SK-N-SH treated with all-trans-retinoic acid at 6 μM for 48 hours (cell line): ENCODE measurements around the gene LONP2.

Experiments used
- ATAC-seq: fragments of 200-7000 bp; cut with Tn5 transposase; 3 replicates; pipeline ENCODE4 v1.9.1; 2020; ENCODE audit warnings: mild to moderate bottlenecking, moderate library complexity
- ARNTL ChIP-seq: fragments of 450-650 bp; formaldehyde crosslinking; IDR thresholded peaks from 2 replicates; pipeline ENCODE4 v1.5.0; 2020; ENCODE audit warnings: low read depth, mild to moderate bottlenecking, moderate library complexity, borderline replicate concordance
- BACH2 ChIP-seq: fragments of 250-450 bp; sonication (Bioruptor Pico); IDR thresholded peaks from 2 replicates; pipeline ENCODE4 v1.9.0; 2021; ENCODE audit warnings: mild to moderate bottlenecking, borderline replicate concordance
- CSDC2 ChIP-seq: fragments of 250-450 bp; sonication (Bioruptor Pico); IDR thresholded peaks from 2 replicates; pipeline ENCODE4 v1.5.0; 2020; ENCODE audit warnings: mild to moderate bottlenecking, moderate library complexity
- ESRRG ChIP-seq: fragments of 250-450 bp; sonication (Bioruptor Pico); IDR thresholded peaks from 2 replicates; pipeline ENCODE4 v1.6.1; 2021; ENCODE audit warnings: mild to moderate bottlenecking
- GLIS3 ChIP-seq: fragments of 250-450 bp; sonication (Bioruptor Pico); IDR thresholded peaks from 2 replicates; pipeline ENCODE4 v1.5.0; 2020; ENCODE audit warnings: mild to moderate bottlenecking, moderate library complexity
- OSR1 ChIP-seq: fragments of 250-450 bp; sonication (Bioruptor Pico); IDR thresholded peaks from 2 replicates; pipeline ENCODE4 v1.8.0; 2022; ENCODE audit warnings: moderate library complexity, mild to moderate bottlenecking, inconsistent platforms
- PPARA ChIP-seq: fragments of 250-450 bp; sonication (Bioruptor Pico); IDR thresholded peaks from 2 replicates; pipeline ENCODE4 v1.5.0; 2020; ENCODE audit warnings: mild to moderate bottlenecking, borderline replicate concordance
- RARB ChIP-seq: fragments of 250-450 bp; sonication (Bioruptor Pico); IDR thresholded peaks from 2 replicates; pipeline ENCODE4 v1.8.0; 2021; ENCODE audit warnings: mild to moderate bottlenecking, moderate library complexity
- SNAI2 ChIP-seq: fragments of 250-450 bp; sonication (Bioruptor Pico); IDR thresholded peaks from 2 replicates; pipeline ENCODE4 v1.5.0; 2020; ENCODE audit warnings: mild to moderate bottlenecking, moderate library complexity
- TCF4 ChIP-seq: fragments of 250-450 bp; sonication (Bioruptor Pico); IDR thresholded peaks from 2 replicates; pipeline ENCODE4 v1.8.0; 2021; ENCODE audit warnings: mild to moderate bottlenecking, moderate library complexity, borderline replicate concordance
- ZC3H10 ChIP-seq: fragments of 250-450 bp; sonication (Bioruptor Pico); IDR thresholded peaks from 2 replicates; pipeline ENCODE4 v1.5.1; 2021; ENCODE audit warnings: mild to moderate bottlenecking, moderate library complexity
- ZFP3 ChIP-seq: fragments of 250-450 bp; sonication (Bioruptor Pico); IDR thresholded peaks from 2 replicates; pipeline ENCODE4 v1.5.0; 2020; ENCODE audit warnings: mild to moderate bottlenecking, moderate library complexity
- ZFP30 ChIP-seq: fragments of 450-650 bp; formaldehyde crosslinking; IDR thresholded peaks from 2 replicates; pipeline ENCODE4 v1.5.0; 2022; ENCODE audit warnings: mild to moderate bottlenecking, moderate library complexity
- ZNF565 ChIP-seq: fragments of 450-650 bp; formaldehyde crosslinking; conservative IDR thresholded peaks from 2 replicates; pipeline ENCODE4 v1.5.0; 2020; ENCODE audit warnings: low read depth, mild to moderate bottlenecking, moderate library complexity
- ZNF70 ChIP-seq: fragments of 450-650 bp; formaldehyde crosslinking; IDR thresholded peaks from 2 replicates; pipeline ENCODE4 v1.5.0; 2020; ENCODE audit warnings: mild to moderate bottlenecking, moderate library complexity
- TF ChIP-seq, protein P1 (sequence below): fragments of 250-450 bp; sonication (Bioruptor Pico); IDR thresholded peaks from 2 replicates; pipeline ENCODE4 v1.5.0; 2020; ENCODE audit warnings: mild to moderate bottlenecking, moderate library complexity
- TF ChIP-seq, protein P2 (sequence below): fragments of 250-450 bp; sonication (Bioruptor Pico); IDR thresholded peaks from 2 replicates; pipeline ENCODE4 v1.5.1; 2021; ENCODE audit warnings: mild to moderate bottlenecking, moderate library complexity
- TF ChIP-seq, protein P3 (sequence below): fragments of 250-450 bp; sonication (Bioruptor Pico); IDR thresholded peaks from 2 replicates; pipeline ENCODE4 v1.8.0; 2020; ENCODE audit warnings: mild to moderate bottlenecking, moderate library complexity, borderline replicate concordance
- TF ChIP-seq, protein P4 (sequence below): fragments of 250-450 bp; sonication (Bioruptor Pico); IDR thresholded peaks from 2 replicates; pipeline ENCODE4 v1.8.0; 2021; ENCODE audit warnings: low read depth, mild to moderate bottlenecking, moderate library complexity, borderline replicate concordance
- TF ChIP-seq, protein P5 (sequence below): fragments of 250-450 bp; sonication (Bioruptor Pico); IDR thresholded peaks from 2 replicates; pipeline ENCODE4 v1.5.1; 2020; ENCODE audit warnings: low read depth, mild to moderate bottlenecking, moderate library complexity

Gene LONP2

DNA sequence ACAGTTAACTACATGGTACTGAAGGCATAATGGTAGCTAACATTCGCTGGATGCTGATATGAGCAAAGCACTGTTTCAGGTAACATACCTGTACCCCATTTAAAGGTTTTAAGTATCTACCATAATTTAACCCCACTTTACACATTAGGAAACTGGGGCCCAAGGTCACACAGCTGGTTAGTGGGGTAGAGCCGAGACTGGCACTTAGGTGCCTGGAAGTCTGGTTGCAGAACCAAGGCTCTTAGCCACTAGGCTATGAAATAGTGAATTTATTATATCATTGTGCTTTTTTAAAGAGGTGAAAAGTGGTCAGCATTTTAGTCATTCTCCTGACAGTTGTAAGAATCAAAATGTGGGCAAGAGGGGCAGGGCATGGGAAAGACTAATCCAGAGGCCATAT is 115.9 kb downstream of the LONP2 start:
- TF ChIP-seq, protein P1, sequence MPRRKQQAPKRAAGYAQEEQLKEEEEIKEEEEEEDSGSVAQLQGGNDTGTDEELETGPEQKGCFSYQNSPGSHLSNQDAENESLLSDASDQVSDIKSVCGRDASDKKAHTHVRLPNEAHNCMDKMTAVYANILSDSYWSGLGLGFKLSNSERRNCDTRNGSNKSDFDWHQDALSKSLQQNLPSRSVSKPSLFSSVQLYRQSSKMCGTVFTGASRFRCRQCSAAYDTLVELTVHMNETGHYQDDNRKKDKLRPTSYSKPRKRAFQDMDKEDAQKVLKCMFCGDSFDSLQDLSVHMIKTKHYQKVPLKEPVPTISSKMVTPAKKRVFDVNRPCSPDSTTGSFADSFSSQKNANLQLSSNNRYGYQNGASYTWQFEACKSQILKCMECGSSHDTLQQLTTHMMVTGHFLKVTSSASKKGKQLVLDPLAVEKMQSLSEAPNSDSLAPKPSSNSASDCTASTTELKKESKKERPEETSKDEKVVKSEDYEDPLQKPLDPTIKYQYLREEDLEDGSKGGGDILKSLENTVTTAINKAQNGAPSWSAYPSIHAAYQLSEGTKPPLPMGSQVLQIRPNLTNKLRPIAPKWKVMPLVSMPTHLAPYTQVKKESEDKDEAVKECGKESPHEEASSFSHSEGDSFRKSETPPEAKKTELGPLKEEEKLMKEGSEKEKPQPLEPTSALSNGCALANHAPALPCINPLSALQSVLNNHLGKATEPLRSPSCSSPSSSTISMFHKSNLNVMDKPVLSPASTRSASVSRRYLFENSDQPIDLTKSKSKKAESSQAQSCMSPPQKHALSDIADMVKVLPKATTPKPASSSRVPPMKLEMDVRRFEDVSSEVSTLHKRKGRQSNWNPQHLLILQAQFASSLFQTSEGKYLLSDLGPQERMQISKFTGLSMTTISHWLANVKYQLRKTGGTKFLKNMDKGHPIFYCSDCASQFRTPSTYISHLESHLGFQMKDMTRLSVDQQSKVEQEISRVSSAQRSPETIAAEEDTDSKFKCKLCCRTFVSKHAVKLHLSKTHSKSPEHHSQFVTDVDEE (CRISPR knock-in tag): no peak
- TF ChIP-seq ARNTL (CRISPR knock-in tag): no peak
- no peak for TF ChIP-seq ZFP30
- TF ChIP-seq, protein P2, sequence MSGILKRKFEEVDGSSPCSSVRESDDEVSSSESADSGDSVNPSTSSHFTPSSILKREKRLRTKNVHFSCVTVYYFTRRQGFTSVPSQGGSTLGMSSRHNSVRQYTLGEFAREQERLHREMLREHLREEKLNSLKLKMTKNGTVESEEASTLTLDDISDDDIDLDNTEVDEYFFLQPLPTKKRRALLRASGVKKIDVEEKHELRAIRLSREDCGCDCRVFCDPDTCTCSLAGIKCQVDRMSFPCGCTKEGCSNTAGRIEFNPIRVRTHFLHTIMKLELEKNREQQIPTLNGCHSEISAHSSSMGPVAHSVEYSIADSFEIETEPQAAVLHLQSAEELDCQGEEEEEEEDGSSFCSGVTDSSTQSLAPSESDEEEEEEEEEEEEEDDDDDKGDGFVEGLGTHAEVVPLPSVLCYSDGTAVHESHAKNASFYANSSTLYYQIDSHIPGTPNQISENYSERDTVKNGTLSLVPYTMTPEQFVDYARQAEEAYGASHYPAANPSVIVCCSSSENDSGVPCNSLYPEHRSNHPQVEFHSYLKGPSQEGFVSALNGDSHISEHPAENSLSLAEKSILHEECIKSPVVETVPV: no peak
- TF ChIP-seq, protein P3, sequence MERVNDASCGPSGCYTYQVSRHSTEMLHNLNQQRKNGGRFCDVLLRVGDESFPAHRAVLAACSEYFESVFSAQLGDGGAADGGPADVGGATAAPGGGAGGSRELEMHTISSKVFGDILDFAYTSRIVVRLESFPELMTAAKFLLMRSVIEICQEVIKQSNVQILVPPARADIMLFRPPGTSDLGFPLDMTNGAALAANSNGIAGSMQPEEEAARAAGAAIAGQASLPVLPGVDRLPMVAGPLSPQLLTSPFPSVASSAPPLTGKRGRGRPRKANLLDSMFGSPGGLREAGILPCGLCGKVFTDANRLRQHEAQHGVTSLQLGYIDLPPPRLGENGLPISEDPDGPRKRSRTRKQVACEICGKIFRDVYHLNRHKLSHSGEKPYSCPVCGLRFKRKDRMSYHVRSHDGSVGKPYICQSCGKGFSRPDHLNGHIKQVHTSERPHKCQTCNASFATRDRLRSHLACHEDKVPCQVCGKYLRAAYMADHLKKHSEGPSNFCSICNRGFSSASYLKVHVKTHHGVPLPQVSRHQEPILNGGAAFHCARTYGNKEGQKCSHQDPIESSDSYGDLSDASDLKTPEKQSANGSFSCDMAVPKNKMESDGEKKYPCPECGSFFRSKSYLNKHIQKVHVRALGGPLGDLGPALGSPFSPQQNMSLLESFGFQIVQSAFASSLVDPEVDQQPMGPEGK: no peak
- TF ChIP-seq SNAI2 (CRISPR knock-in tag): no peak
- TF ChIP-seq, protein P4, sequence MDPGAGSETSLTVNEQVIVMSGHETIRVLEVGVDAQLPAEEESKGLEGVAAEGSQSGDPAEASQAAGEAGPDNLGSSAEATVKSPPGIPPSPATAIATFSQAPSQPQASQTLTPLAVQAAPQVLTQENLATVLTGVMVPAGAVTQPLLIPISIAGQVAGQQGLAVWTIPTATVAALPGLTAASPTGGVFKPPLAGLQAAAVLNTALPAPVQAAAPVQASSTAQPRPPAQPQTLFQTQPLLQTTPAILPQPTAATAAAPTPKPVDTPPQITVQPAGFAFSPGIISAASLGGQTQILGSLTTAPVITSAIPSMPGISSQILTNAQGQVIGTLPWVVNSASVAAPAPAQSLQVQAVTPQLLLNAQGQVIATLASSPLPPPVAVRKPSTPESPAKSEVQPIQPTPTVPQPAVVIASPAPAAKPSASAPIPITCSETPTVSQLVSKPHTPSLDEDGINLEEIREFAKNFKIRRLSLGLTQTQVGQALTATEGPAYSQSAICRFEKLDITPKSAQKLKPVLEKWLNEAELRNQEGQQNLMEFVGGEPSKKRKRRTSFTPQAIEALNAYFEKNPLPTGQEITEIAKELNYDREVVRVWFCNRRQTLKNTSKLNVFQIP: no peak
- TF ChIP-seq ZNF565 (CRISPR knock-in tag): no peak
- no peak for TF ChIP-seq ZC3H10 (CRISPR knock-in tag)
- no peak for TF ChIP-seq CSDC2 (CRISPR knock-in tag)
- no peak for TF ChIP-seq ZNF70 (CRISPR knock-in tag)
- no peak for TF ChIP-seq BACH2 (CRISPR knock-in tag)
- no peak for TF ChIP-seq OSR1
- no peak for TF ChIP-seq ZFP3 (CRISPR knock-in tag)
- TF ChIP-seq ESRRG (CRISPR knock-in tag): no peak
- TF ChIP-seq TCF4: no peak
- no peak for TF ChIP-seq RARB (CRISPR knock-in tag)
- no peak for ATAC-seq

DNA sequence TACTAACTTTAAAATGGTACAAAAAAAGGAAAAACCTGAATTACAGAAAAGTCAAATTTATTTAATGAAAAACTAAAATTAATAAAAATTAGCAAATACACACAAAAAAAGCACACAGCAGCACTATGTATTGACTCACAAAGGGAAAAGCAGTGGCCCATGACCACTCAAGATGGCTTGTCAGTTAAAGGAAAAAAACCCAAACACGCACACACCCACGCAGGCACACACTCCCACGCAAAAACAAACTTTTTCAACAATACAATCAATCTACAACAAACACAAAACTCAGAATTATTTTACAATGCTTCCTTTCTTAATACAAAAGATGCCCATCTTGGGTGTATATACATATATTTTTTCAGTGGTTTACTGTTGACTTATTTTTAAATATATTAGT is 116.9 kb downstream of the LONP2 start:
- TF ChIP-seq, protein P5, sequence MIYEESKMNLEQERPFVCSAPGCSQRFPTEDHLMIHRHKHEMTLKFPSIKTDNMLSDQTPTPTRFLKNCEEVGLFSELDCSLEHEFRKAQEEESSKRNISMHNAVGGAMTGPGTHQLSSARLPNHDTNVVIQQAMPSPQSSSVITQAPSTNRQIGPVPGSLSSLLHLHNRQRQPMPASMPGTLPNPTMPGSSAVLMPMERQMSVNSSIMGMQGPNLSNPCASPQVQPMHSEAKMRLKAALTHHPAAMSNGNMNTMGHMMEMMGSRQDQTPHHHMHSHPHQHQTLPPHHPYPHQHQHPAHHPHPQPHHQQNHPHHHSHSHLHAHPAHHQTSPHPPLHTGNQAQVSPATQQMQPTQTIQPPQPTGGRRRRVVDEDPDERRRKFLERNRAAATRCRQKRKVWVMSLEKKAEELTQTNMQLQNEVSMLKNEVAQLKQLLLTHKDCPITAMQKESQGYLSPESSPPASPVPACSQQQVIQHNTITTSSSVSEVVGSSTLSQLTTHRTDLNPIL (CRISPR knock-in tag): no peak
- TF ChIP-seq GLIS3 (CRISPR knock-in tag): no peak
- TF ChIP-seq, protein P3: no peak
- no peak for TF ChIP-seq PPARA (CRISPR knock-in tag)
- no peak for TF ChIP-seq ZNF565 (CRISPR knock-in tag)
- TF ChIP-seq, protein P1 (CRISPR knock-in tag): no peak
- no peak for TF ChIP-seq SNAI2 (CRISPR knock-in tag)
- no peak for ATAC-seq
